ENCODE measurements around the gene LINS1.

LINS1 gene

DNA sequence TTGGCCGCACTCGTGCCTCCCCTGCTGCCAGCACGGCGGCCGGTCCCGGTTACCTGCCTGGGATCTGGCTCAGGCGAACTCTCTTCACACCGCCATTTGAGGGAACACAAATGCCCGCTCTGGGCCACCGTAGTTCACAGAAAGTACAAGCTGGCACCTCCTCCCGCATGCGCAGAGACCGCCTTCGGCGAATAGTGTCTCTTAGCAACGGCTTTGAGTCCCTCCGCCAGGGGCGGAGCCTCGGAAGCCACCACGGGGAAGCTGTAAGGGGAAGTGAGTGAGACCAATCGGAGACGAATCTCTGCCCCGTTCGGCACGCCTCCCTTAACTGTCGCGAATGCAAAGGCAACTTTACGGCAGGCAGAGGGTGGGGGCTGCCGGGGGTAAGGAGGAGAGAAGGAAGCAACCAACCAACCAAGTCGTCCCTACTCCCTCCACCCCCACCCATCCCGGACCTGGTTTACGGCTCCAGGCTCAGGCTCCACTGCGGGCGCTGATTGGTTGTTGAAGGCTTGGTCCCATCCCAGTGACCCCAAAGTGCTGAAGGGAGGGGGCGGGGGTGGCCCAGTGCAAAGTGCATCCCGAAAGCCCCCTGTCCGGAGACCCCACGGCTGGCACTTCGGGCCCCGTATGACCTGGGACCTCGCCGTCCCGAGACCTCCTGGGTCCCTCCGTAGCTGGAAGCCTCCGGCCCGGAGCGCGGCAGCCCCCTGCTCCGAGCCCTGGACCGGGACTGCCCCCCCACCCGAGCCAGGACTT lies at the start of gene LINS1, which contains the start of gene ASB7:
Gene LINS1, minus strand, starts transcription at position 121 of the 759 bp plus-strand sequence. CDS start 21,342 bp downstream, outside the sequence.
Gene ASB7, plus strand, starts transcription at position 526 of the 759 bp plus-strand sequence. CDS start 9,628 bp downstream, outside the sequence.
- peak; percentile 100 for DNase-seq

DNA sequence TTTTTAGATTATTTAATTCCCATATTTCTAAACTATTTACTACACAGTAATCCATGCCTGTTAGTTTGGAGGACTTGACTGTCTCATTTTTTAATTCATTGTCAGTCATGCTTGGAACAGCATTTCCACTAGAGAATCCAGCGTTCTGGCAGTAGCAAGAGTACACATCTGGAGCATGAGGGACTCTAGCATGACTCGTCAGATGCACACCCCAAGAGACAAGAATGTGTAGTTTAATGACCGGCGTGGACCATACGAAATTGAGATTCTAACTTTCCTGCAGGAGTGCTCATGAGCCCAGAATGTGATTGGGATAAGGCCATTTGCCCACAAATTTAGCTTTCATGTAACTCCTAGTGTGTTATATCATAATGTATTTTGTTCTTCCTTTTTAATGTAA lies 49.3 kb upstream of the LINS1 start:
- peak; percentile 30 for DNase-seq

GRCh38 chr15:100650685-100651084 lies 48.7 kb upstream of the LINS1 start:
- no peak for DNase-seq

DNA sequence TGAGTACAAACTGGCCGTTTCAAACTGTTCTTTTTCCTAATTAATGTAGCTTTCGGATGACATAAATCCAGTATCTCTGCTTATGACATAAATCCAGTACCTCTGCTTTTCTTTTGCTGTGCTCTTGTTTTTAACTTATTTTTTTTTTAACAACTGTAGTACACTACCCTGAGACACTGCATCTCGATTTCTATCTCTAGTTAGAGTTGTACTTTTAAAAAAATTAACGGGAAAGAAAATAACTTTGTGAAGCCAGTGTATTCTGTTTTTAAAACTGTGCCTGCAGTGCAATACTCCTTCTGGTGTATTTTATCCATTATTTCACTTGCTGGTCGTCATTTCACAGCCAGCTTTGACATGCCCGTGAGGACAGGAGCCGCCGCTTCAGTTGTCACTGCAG lies 47.0 kb upstream of the LINS1 start:
- no peak for DNase-seq

DNA sequence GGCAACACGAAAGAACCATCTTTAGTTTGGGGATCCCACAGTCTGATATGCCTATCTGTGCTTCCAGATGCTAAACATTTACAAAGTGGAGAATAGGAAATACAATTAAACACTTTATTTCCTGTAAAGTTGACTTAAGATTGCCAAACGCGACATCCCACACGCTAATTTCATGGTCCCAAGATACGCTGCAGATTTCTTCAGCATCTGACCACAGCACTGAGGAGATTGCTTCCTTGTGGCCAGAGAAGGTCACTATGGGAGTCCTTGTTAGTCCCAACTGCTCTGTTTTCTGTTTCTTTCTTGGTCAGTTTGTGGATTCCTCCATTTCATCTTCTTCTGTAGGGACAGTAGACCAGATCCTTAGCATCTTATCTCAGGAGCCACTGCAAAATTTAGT lies 43.7 kb upstream of the LINS1 start:
- no peak for DNase-seq

GRCh38 chr15:100642950-100643338 lies 41.0 kb upstream of the LINS1 start:
- no peak for DNase-seq

GRCh38 chr15:100642213-100642949 lies 40.4 kb upstream of the LINS1 start:
- no peak for DNase-seq

- no peak for DNase-seq
Observed at GRCh38 chr15:100638177-100638730, 36.3 kb upstream of the LINS1 start.

DNA sequence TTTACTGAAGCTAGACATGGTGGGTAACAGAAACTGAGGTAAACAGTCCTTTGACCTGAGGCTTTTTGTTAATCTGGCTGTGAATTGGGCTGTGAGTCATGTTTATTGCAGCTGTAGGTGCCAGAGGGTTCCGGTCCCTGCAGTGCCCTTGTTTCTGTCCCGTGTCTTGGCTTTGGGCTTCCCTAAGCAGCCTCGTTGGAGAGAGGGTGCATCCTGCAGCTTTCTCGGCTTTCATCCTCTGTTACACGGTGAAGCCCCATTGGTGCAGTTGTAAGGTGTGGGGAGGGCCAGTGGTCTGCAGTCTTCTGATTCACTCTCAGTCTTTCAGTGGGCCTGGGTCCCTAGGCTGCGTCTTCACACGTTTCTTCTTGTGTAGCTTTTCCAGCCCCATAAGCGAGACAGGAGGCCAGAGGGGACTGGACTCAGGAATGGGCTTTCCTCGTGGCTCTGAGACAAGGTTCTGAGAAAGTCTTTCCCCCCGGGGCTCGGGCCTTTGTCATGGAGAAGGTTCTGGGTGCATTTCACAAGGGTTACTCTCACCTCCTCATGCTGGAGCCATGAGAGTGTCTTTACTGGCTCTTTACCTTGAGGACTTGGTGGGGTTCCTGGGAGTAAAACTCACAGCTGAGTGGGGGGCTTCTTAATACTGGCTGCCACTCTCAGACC lies 33.6 kb upstream of the LINS1 start:
- no peak for DNase-seq

DNA sequence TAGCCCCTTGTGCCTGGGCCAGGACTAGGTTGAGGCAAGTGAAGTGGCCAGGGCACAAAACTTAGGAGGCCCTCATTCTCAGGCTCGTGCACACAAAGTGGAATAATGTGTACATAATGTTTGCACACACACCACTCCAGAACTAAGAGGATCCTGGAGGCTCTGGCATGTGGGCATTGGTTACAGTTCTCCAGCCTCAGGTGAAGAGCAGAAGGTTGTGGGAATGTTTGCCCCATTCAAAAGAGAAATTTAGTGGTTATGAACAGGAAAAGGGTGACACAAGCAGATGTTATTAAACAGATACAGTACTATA lies 31.7 kb upstream of the LINS1 start:
- no peak for DNase-seq

GRCh38 chr15:100631831-100632230 lies 29.8 kb upstream of the LINS1 start:
- DNase-seq: no peak

DNA sequence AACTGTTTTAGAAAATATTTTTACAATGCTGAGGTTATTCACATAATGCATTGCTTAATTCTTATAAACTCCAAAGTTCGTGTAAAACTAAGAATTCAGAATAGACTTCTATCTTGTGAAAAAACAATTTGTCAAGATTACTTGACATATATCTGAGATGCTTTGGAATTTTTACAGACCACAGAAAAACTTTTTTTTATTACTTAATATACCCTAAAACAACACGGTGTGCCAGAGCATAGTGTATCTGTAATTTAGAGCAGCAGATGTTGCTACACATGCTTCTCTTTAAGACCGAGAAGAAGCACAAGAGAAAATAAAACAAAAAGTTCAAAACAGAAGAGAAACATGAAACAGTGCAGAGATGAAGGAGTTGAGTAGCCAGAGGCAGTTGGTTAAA lies 26.8 kb upstream of the LINS1 start:
- DNase-seq: no peak

DNA sequence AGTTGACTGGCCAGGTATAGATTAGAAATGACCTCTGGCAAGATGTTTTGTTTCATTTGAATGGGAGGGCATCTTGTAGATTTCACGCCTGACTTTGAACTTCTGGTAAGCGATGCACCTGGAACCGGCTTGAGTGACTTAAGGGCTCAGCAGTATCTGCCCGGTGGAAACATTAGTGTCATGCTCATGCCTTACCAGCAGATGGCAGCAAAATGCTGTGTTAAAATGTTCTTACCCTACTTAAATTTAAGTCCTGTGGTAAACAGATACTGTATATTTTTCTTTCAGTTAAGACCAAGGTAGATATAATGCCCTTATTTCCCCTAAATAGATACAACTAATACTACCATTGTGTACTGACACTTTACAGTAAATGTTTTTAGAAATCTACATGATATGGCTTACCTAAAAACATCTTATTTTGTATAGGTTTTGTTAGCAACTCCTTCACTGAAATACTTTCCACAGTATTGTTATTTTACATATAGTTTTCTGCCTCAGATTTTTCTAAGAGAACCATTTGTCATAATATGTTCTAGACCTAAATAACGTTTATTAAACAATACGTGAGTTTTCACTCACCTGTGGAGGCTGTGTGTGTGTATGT lies 25.9 kb upstream of the LINS1 start:
- DNase-seq: peak; percentile 61

DNA sequence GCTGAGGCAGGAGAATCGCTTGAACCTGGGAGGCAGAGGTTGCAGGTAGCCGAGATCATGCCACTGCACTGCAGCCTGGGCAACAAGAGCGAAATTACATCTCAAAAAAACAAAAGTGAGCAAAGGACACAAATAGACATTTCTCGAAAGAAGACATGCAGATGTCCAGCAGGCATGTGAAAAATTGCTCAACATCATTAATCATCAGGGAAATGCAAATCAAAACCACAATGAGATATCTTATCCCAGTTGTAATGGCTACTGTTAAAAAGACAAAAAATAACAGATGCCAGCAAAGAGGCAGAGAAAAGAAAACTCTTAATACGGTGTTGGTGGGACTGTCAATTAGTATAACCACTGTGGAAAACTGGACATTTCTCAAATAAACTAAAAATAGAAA lies 21.3 kb upstream of the LINS1 start:
- peak; percentile 62 for DNase-seq

GRCh38 chr15:100616700-100617099 lies 14.7 kb upstream of the LINS1 start:
- no peak for DNase-seq

GRCh38 chr15:100615801-100616200 lies 13.8 kb upstream of the LINS1 start:
- DNase-seq: no peak

GRCh38 chr15:100614918-100615317 lies 12.9 kb upstream of the LINS1 start:
- no peak for DNase-seq

DNA sequence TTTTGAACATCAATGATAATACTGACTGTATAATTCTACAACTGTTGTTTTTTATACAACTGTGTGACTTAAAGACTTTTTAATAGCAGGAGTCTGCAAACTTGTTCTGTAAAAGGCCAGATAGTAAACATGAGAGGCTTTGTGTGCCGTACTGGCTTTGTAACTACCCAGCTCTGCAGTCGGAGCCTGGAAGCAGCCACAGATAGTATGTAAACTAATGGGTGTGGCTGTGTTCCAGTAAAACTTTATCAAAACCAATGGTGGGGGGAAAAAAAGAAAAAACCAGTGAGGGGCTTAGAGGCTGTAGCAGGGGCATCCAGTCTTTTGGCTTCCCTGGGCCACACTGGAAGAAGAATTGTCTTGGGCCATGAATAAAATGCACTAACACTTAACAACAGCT lies 12.4 kb upstream of the LINS1 start:
- no peak for DNase-seq

DNA sequence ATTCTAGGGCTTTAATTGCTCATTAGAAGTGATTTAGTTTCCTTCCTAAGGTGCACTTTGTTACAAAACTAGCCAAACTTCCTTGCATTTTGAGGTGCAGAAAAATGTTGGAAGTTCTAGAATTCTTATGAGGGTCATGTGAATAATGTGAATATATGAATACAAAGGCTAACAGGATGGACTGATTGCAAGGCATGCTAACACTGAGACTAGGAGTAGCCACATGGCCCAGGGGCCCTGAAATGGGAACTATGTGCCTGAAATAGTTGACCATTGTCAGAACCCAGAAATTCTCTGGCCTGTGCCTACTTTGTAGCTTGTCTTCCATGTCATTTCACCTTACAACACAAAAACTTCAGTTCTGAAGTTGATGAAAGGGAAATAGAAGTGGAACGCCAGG lies 11.2 kb upstream of the LINS1 start:
- no peak for DNase-seq

- DNase-seq: no peak
Observed at GRCh38 chr15:100612539-100612938, 10.6 kb upstream of the LINS1 start.

GRCh38 chr15:100602823-100603393 lies 924 bp upstream of the LINS1 start:
- peak; percentile 29 for DNase-seq

GRCh38 chr15:100601617-100602063 lies 344 bp downstream of the LINS1 start:
- DNase-seq: no peak

GRCh38 chr15:100601163-100601562 lies 821 bp downstream of the LINS1 start:
- DNase-seq: no peak
